ENCODE data around the gene SPEM1.

The SPEM1 gene

DNA sequence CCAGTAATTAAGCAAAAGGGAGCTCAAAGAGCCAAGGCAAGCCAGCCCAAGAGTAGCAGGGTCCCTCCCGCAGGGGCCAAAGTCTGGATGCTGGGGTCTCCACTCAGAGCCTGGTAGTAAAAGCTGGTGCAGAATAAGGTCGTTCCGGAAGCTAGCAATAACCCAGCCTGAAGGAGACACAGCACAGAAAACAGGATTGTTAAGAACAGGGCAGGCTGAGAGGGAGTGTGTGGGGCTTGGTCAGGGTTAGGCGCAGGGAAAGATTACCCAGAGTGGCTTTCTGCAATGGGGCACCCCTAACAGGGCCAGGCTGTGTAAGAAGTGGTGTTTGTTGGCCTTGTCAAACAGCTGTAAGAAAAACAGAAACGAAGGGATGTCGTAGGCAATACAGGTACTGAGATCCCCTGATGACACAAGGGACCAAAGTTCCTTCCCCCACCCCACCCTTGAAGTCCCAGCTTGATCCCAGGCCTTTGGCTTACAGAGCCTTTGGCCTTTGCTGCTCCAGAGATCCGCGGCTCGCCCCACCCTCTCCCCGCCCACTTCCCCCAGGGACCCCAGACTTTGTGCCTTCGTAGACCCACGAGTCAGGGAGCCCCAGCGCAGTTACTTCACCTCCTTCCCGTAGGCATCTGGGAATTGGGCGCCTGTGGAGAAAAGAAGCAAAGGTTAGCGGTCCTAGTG lies 16.9 kb upstream of the SPEM1 start:
- DNase-seq = no peak

GRCh38 chr17:7403727-7403976 lies 16.5 kb upstream of the SPEM1 start:
- no peak for DNase-seq

DNA sequence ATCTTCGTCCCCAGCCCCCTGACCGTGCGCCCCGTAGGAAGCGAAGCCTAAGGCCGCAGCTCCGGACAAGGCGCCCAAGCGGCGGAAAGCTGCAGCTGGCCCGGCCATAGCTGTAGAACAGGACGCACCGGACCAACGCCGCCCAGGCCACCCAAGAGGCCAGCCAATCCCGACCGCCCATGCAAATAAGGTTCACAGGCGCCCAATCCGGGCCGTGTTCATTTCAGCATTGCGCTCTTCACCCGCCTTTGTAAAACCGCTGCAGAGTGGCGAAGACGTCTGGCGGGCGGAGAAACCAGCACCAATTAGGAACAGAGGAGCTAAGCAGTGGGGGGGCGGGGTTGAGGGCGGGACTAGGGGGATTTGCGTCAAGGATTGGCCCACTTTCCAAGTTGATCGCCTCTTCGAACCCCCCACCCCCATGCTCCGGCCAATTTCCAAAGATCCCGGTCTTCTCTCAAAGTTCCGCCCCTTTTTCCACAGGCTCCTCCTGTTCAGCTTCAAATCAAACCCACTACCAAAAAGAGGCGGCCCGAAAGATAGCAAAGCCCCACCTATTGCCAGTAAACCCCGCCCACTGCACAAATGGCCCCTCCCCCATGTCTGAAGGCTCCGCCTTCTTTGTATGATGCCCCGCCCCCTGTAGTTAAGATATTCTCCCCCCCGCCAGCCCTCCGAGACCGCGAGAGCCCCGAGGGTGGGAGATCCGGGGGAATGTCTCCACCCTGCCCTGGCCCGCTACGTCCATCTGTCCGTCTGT lies 16.0 kb upstream of the SPEM1 start, which contains the start of gene TMEM256:
Gene TMEM256, minus strand, starts transcription at position 121 of the 760 bp plus-strand sequence. Its CDS starts 13 bp downstream, at position 108.
- peak; percentile 93 for DNase-seq

DNA sequence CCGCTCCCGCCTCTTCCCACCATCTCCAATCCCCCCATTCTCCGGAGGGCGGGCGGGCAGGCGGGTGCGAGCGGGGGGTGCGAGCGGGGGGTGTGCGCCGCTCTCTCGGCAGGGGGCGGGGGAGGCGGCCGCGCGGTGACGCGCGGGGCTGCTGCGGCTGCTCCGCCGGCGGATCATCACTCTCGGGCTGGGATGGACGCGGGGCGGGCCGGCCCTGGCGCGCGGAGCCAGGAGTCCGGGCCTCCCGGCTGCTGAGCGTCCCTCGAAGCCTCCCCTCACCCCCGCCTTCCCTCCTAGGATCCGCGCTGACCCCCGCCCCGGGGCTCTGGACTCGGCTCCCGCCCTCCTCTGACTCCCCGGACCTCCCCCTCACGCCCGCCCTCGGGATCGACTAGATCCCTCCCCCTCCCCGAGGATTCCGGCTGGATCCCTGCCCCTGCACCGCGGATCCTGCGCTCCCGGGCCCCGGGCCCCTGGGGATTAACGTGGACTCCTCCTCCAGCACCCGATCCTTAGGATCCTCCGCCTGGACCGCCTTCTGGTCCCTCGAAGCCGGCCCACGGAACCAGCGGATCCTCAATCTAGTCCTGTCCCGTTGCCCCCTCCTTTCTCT lies 15.3 kb upstream of the SPEM1 start:
- DNase-seq = peak; percentile 63

DNA sequence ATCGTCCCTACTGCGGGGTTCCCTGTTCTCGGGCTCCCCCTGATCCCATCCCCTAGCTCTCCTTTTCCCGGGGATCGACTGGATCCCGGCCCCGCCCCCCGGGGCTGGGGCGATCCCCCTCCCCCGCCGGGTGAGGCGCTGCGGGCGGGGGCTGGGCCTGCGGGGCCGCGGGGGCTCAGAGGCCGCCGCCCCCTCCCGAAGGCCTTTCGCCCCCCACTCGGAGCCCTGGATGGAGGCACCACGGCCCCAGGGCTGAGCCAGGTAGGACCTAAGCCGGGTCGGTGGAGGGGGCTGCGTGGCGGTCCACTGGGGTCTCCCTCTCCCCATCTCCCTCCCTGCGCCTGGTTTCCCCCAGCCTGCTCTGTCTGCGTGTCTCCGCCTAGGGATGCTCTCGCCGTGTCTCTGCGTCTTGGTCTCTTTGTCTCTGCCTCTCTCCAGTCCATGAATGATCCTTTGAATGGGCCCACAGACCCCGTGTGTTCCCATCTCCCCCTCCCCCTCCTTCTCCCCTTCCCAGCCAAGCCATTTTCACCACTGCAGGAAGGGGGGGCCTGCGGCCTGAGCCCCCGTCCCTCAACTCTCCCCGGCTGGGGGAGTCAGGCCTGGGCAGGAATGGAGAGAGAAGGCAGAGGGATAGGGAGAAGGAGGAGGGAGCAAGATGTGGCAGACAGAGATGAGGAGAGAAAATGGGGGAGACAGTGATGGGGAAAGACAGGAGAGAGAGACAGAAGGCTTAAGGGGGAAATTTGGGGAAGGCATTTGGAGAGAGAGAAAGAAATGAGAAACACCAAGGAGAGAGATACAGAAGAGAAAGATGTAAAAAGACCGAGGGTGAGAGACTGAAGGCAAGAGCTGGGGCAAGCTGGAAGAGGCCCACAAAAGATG lies 14.5 kb upstream of the SPEM1 start:
- no peak for DNase-seq

DNA sequence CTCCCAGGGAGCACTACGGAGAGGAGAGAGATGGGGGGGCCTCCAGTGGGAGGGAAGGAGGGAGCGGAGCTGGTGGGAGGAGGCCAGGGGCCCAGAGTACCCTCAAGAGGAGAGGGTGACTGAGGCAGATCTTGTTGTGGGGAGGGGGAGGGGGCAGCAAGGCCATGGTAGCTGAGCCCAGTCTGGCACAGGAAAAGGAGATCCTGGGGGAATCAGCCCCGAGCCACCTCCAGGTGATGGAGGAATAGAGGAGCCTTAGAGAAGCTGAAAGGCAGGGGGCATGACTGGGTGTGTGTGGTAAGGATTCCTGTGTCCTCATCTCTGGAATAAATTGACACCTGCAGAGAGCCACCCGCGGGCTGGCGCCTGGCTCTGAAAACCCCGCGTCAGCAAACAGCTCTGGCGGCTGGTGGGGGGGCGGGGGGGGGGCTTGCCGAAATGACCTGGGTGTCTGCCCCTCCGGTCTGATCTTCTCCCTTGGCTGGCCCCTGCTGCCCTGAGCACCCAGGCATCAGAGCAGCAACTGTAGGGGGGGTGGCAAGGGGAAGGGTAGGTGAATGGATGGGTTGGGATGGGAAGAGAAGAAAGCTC lies 13.8 kb upstream of the SPEM1 start:
- DNase-seq = no peak

DNA sequence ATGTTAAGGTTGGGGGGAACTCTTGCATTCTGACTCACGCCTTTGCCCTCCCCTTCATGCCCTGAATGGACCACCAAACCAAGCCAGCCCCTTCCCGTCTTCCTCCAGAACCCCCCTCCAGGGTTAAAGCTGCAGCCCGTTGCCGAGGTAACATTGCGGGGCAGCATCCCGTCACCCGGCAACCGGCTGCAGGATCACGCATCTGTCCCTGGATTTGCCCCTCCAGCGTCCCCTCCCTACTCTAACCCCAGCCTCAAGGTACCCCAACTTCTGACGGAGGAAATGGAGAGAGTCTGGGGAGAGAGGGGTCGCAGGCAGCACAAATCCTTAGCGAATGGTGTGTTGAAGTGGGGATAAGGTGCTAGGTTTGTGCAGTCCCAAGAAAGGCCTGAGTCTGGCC lies 13.0 kb upstream of the SPEM1 start:
- DNase-seq = no peak

GRCh38 chr17:7407485-7408251 lies 12.5 kb upstream of the SPEM1 start, which contains the start of gene NLGN2:
Gene NLGN2, plus strand, starts transcription at chr17:7407845. Its CDS starts 411 bp downstream, at chr17:7408256.
- no peak for DNase-seq

- no peak for DNase-seq
Measured at GRCh38 chr17:7408252-7408727, 11.8 kb upstream of the SPEM1 start.

DNA sequence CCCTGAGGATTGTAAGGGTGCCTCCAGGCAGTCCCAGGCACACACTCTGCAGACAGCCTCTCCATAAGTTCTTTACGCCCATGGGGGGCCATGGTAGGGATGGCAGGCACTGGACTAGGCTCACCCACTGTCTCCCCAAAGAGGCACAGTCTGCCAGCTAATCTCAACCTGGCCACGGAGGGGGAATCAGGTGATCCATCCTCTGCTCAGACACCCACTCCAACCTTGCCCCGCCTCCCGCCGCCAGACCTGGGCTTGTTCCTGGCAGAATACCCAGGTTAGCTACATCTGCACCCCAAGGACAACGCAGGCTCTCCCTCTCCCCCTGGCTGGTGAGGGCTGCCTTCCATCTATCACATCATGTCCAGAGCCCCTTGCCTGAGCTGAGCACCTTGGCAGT lies 11.3 kb upstream of the SPEM1 start:
- DNase-seq = no peak

DNA sequence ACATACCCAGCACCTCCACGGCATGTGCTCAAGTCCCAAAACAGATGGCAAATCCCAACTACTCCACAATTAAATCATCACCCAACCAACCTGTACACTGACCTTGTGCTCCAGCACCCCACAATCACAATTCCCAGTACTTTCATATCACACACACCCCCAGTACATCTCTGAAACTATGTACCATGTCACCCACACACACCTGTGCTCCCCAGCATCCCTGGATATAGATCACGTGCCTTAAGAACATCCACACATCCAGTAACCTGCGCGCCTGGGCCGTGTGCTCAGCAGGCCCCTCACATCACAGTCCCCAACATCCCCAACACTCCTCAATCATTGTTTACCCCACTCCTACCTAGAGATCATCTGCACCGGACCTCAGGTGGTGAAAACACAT lies 10.4 kb upstream of the SPEM1 start:
- no peak for DNase-seq

DNA sequence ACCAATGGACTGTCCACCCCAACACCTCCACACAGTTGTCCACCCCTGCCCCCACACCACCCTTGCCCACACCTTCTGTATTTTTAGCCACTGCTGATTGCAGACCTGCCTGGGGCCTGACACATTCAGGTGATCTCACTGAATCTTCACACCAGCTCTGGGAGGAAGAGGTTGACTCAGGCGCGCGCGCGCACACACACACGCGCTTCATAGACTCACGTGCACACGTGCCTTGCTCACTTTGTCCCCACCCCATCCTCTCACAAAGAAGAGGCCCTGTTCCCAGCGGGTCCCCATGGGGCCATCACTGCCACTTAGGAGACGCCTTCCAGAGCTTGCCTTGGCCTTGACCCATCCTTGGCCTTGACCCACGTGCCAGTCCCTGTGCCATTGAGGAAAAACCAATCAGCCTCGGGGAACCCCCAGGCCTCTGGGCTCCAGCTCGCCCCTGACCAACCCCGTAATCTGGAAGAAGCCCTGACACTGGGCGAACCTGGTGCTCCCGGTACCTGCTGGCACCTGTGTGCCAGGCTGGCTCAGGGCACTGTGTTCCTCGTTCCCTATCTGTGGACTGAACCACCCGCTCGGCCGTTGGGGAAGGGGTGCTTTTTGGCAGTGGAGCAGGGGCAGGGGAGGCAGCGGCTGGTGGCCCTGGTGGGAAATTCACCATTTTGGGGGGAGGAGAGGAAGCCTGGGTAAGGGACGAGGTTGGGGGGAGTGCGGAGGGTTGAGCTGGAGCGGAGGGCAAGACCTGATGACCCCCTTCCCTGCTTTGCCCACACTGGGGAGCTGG lies 9.3 kb upstream of the SPEM1 start:
- DNase-seq = no peak

GRCh38 chr17:7411427-7411750 lies 8.7 kb upstream of the SPEM1 start:
- DNase-seq = no peak

DNA sequence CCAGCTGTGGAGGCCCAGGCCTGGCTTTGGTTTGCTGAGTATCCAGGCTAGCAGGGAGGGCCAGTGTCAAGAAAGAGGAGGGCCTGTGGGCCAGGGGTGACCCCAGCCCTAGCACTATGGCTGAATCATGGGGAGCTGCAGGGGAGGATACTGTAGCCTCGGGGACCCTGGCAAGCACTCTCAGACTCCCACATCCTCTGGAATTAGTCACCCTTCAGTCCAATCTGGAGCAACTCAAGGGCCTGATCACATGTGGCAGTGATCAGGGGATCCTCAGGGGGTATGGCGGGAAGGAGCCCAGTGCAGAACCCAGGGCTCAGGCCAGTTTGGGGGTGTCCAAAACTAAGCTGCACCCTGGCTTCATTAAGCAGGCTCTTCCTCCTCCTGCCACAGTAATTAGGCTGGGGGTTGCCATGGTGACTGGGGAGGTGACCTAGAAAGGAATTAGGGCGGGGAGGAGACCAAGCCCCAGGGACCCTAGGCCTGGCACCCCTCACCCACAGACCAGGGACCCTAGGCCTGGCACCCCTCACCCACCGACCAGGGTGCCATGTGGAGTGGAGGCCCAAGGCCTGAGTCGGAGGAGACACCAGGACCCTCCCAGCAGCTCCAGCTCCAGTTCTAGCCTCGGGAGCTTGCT lies 6.7 kb upstream of the SPEM1 start:
- no peak for DNase-seq

- no peak for DNase-seq
Measured at GRCh38 chr17:7414837-7415236, 5.3 kb upstream of the SPEM1 start.

GRCh38 chr17:7415784-7416183 lies 4.3 kb upstream of the SPEM1 start:
- DNase-seq = no peak

DNA sequence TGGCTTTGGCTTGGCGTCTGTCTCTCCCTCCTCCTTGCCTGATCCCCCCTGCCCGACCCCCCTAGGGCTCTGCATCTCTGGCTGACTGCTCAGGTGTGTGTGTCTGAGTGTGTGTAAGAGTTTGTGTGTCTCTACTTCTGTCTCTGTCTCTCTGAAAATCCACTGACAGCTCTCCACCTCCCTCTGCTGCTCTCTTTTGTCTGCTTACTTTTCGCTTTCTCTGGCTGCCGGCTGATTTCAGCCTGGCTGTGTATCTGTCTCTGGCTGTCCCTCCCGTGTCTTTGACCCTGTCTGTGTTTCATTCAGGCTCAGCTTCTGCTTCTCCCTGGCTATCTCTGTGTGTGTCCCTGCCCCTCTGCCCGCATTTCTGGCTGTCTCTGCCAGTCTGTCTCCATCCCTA lies 3.8 kb upstream of the SPEM1 start:
- DNase-seq = no peak

DNA sequence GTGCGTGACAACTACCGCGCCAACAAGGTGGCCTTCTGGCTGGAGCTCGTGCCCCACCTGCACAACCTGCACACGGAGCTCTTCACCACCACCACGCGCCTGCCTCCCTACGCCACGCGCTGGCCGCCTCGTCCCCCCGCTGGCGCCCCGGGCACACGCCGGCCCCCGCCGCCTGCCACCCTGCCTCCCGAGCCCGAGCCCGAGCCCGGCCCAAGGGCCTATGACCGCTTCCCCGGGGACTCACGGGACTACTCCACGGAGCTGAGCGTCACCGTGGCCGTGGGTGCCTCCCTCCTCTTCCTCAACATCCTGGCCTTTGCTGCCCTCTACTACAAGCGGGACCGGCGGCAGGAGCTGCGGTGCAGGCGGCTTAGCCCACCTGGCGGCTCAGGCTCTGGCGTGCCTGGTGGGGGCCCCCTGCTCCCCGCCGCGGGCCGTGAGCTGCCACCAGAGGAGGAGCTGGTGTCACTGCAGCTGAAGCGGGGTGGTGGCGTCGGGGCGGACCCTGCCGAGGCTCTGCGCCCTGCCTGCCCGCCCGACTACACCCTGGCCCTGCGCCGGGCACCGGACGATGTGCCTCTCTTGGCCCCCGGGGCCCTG lies 3.0 kb upstream of the SPEM1 start:
- no peak for DNase-seq

DNA sequence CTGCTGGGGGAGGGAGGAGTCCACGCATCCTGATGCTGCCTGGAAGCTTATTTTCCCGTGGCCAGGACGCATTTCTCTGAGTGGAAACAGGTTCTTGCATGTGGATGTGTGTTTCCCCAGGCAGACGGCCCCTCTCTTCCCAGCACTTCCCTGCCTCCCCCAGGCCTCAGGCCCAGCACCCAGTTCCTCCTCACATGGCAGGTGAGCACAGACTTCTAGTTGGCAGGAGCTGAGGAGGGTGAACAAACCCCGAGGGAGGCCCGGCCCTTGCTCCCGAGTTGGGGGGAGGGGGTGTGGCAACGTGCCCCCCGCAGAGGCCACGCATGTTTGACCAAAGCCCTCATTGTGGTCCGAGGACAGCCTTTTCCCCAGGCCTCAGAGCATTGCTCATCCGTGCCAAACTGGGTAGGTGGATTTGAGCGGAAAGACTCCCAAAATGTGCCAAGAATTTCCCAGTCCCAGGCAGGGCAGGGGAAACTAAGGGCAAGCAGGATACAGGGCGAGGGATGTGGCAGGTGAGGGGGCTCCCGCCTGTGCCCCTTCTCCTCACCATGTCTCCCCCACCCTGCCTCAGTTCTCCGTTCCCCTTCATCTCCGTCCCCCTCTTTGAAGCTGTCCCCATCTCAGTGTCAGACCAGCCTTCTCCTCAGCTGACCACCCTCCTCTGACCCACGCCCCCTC lies 1.5 kb upstream of the SPEM1 start:
- DNase-seq = no peak

DNA sequence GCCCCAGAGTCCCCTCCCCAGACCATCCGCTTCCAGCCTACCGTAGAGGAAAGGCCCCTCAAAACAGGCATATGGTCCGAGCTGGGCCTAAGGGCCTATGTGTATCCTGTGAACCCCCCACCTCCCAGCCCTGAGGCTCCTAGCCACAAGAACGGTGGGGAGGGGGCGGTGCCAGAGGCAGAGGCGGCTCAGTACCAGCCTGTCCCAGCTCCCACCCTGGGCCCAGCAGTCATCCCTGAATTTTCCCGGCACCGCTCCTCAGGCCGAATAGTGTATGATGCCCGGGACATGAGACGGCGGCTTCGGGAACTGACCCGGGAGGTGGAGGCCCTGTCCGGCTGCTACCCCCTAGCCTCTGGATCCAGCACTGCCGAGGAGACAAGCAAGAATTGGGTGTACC lies 1.1 kb downstream of the SPEM1 start:
- no peak for DNase-seq

Measured in stimulated activated CD4-positive, alpha-beta T cell treated with anti-CD3 and anti-CD28 coated beads, Interleukin-12 subunit alpha, Interleukin-12 subunit beta, amount 100 ng/mL, for 4 hours (primary cell).